ENCODE data around the gene LRRC58.

GRCh38 chr3:120352017-120352416 is 2.9 kb upstream of the LRRC58 start:
- TF ChIP-seq CTCF (IDR thresholded peaks at IDR 0.05) (no peak), EP300 (IDR thresholded peaks at IDR 0.05) (no peak)

All from upper lobe of left lung (tissue), 4 donors.